ENCODE results near the gene LPIN2. TPM values are rescaled to one million over a fixed set of nuclear protein-coding genes. Genes with fewer than 3 reads are reported as not detected.

LPIN2 gene
- total and polyA plus RNA-seq, 2 of the 13 experiments (the other 11 are each of a cell fraction or from before 2014, with no cell fraction given), result 46.0 to 119 TPM

DNA sequence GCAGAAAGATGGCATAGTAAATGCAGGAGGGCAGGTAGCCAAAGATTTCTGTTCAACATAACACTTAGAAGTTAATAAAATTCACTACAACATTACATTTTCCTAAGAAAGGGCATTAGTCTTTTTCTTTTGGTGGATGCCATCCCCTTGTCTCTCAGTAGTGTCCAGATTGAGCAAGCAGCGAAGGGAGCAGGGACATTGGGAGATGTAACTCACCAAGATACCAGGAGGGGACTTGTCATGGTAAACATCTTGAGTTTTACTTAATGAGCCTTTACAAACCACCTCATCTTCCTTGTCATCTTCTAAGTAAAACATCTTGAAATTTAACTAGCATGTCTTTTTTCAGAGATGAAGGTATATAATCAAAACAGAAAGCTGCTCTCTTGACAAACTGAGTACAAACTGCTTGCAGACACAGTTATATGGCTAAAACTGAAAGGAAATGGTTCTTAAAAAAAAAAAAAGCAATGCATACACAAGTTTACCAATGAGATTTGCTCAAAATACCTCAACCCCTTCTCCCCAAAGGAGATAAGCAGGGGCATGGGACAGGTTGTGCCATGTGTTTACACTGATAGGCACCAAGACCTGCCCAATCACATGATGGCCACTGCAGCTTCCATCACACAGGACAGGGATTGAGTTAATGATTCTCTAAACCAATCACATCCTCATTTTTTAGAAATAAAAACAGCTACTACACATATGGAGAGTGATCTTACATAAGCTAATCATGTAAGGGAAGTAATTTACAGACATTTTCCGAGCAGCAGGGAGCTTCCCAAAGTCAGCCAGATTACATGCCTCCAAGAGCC lies 30.3 kb downstream of the LPIN2 start (continued):
- TF ChIP-seq, protein P1, sequence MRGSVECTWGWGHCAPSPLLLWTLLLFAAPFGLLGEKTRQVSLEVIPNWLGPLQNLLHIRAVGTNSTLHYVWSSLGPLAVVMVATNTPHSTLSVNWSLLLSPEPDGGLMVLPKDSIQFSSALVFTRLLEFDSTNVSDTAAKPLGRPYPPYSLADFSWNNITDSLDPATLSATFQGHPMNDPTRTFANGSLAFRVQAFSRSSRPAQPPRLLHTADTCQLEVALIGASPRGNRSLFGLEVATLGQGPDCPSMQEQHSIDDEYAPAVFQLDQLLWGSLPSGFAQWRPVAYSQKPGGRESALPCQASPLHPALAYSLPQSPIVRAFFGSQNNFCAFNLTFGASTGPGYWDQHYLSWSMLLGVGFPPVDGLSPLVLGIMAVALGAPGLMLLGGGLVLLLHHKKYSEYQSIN (CRISPR knock-in tag; IDR thresholded peaks at IDR 0.05; ENCODE audit: borderline replicate concordance), result no peak
- TF ChIP-seq FOXP1 (IDR thresholded peaks at IDR 0.05) (no peak), FOXP1 (CRISPR knock-in tag; IDR thresholded peaks at IDR 0.05) (peak; percentile 38; the same call in 1 of the 2 replicates), GATAD2A (CRISPR knock-in tag; IDR thresholded peaks at IDR 0.05) (0 out of 2 replicates have a peak, but pooled peaks have one; percentile 13)

DNA sequence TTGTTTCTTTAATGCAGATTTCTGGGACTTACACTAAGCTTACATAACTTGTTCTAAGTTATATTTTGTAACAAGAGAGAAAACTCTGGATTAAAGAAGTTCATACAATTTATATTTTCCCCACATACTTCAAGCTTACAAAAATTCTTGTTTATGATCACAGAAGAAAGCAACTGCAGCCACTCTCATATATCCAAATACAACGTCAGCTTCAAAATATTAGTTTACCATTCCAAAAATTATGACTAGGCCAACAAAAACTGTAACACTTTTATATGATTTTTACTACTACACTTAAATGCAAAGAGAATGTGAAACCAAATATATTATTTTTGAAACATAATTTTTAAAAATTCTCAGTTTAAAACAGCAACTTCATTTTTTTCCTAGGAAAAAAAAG lies 30.9 kb downstream of the LPIN2 start:
- POLR2A ChIA-PET, result interaction anchor here (1.6 kb wide), 1 partner anchor 275 kb away, joined by 6 read pairs; no protein-coding TSS in a partner anchor
- Histone ChIP-seq H3K36me3 (replicated peaks in 1 of 2; ENCODE audit: control insufficient read depth in 1 of 2, insufficient read depth in 2 of 2, low read length in 2 of 2) (peaks cover 1 to 9% of the 10 kb centered on the region in 2 experiments; a peak in 1 of 5 replicates), H3K4me2 (ENCODE audit: low read depth, low read length) (no peak overlapping the region), H3K4me1 (ENCODE audit: insufficient read depth, low read length) (peaks cover 100% of the 10 kb centered on the region), H3K4me3 (replicated peaks in 1 of 3; ENCODE audit: insufficient read depth in 1 of 3, low read depth in 2 of 3, low read length in 3 of 3) (no peak overlapping the region), H3K27ac (ENCODE audit: extremely low read length, insufficient read depth, low read length) (no peak overlapping the region), H3K79me2 (ENCODE audit: insufficient read depth, low read length) (peaks cover 95% of the 10 kb centered on the region), H3K27me3 (ENCODE audit: control insufficient read depth in 1 of 2, insufficient read depth in 2 of 2, low read length in 2 of 2) (no peaks in the 10 kb centered on the region), H4K20me1 (ENCODE audit: insufficient read depth, low read length) (peaks cover 87% of the 10 kb centered on the region), H3K9me3 (ENCODE audit: low read length) (no peaks in the 10 kb centered on the region), H2AFZ (ENCODE audit: low read length) (no peak overlapping the region), H3K9ac (ENCODE audit: insufficient read depth, low read depth, low read length) (no peak overlapping the region)
- FAIRE-seq (no peak), ATAC-seq (no peak), DNase-seq (ENCODE audit: low spot score) (no peak)
- in situ Hi-C loops (cut with HindIII; ENCODE audit: extremely low pct_ligation_motif_present, low pct_unique_long_range_greater_than_20kb) (no loop called here), intact Hi-C loops (cut with micrococcal nuclease; ENCODE audit: unreplicated experiment) (no loop called here)
- CTCF ChIA-PET (ENCODE audit: low intra/inter-chr PET ratio, low total read pairs), result no interaction called here
- 96% methylated on average over 1 of the region's 1 CpG for WGBS (ENCODE audit: low lambda C conversion rate)
- BruUV-seq (replicated peaks), result no TSS peak
- TF ChIP-seq, protein P2, sequence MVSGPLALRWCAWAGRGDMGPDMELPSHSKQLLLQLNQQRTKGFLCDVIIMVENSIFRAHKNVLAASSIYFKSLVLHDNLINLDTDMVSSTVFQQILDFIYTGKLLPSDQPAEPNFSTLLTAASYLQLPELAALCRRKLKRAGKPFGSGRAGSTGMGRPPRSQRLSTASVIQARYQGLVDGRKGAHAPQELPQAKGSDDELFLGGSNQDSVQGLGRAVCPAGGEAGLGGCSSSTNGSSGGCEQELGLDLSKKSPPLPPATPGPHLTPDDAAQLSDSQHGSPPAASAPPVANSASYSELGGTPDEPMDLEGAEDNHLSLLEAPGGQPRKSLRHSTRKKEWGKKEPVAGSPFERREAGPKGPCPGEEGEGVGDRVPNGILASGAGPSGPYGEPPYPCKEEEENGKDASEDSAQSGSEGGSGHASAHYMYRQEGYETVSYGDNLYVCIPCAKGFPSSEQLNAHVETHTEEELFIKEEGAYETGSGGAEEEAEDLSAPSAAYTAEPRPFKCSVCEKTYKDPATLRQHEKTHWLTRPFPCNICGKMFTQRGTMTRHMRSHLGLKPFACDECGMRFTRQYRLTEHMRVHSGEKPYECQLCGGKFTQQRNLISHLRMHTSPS (CRISPR knock-in tag; IDR thresholded peaks at IDR 0.05; ENCODE audit: low read depth), result no peak
- TF ChIP-seq ZNF672 (CRISPR knock-in tag; IDR thresholded peaks at IDR 0.05) (no peak), ZNF484 (CRISPR knock-in tag; IDR thresholded peaks at IDR 0.05; ENCODE audit: borderline replicate concordance, low read depth) (no peak), ZFP82 (CRISPR knock-in tag; IDR thresholded peaks at IDR 0.05; ENCODE audit: borderline replicate concordance) (no peak), KDM6A (CRISPR knock-in tag; IDR thresholded peaks at IDR 0.05; ENCODE audit: low read depth) (no peak), FOXC1 (CRISPR knock-in tag; IDR thresholded peaks at IDR 0.05; ENCODE audit: borderline replicate concordance) (no peak), HNRNPK (IDR thresholded peaks at IDR 0.05; ENCODE audit: low read depth, low read length, poor library complexity, severe bottlenecking) (no peak), SYNCRIP (IDR thresholded peaks at IDR 0.05; ENCODE audit: insufficient read depth, low read depth, low read length) (no peak), HOXA5 (CRISPR knock-in tag; IDR thresholded peaks at IDR 0.05) (no peak), MEF2D (CRISPR knock-in tag; IDR thresholded peaks at IDR 0.05) (no peak), PHF20 (CRISPR knock-in tag; IDR thresholded peaks at IDR 0.05) (no peak)
- TF ChIP-seq, protein P3, sequence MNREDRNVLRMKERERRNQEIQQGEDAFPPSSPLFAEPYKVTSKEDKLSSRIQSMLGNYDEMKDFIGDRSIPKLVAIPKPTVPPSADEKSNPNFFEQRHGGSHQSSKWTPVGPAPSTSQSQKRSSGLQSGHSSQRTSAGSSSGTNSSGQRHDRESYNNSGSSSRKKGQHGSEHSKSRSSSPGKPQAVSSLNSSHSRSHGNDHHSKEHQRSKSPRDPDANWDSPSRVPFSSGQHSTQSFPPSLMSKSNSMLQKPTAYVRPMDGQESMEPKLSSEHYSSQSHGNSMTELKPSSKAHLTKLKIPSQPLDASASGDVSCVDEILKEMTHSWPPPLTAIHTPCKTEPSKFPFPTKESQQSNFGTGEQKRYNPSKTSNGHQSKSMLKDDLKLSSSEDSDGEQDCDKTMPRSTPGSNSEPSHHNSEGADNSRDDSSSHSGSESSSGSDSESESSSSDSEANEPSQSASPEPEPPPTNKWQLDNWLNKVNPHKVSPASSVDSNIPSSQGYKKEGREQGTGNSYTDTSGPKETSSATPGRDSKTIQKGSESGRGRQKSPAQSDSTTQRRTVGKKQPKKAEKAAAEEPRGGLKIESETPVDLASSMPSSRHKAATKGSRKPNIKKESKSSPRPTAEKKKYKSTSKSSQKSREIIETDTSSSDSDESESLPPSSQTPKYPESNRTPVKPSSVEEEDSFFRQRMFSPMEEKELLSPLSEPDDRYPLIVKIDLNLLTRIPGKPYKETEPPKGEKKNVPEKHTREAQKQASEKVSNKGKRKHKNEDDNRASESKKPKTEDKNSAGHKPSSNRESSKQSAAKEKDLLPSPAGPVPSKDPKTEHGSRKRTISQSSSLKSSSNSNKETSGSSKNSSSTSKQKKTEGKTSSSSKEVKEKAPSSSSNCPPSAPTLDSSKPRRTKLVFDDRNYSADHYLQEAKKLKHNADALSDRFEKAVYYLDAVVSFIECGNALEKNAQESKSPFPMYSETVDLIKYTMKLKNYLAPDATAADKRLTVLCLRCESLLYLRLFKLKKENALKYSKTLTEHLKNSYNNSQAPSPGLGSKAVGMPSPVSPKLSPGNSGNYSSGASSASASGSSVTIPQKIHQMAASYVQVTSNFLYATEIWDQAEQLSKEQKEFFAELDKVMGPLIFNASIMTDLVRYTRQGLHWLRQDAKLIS (CRISPR knock-in tag; IDR thresholded peaks at IDR 0.05), result no peak

Measured in HepG2 (cell line).